Upper lobe of right lung (tissue), 1 donor: ENCODE data around the gene FAM168A. TPM values are rescaled to one million over a fixed set of nuclear protein-coding genes. Genes with fewer than 3 reads are reported as not detected.

Experiments used
- ATAC-seq: fragments of 200-7000 bp; cut with Tn5 transposase; one replicate; pipeline ENCODE4 v1.9.1; 2020; ENCODE audit warnings: mild to moderate bottlenecking, moderate library complexity
- DNase-seq: peaks from one replicate; pipeline ENCODE4 v3.0.0-alpha.2; 2020
- H3K27ac ChIP-seq: fragments of 200-600 bp; one replicate; pipeline ENCODE4 v1.8.0; 2022
- H3K27me3 ChIP-seq: fragments of 200-600 bp; one replicate; pipeline ENCODE4 v1.8.0; 2022; ENCODE audit warnings: mild to moderate bottlenecking
- H3K36me3 ChIP-seq: fragments of 200-600 bp; one replicate; pipeline ENCODE4 v1.8.0; 2022
- H3K4me1 ChIP-seq: fragments of 200-600 bp; one replicate; pipeline ENCODE4 v1.8.0; 2022
- H3K4me3 ChIP-seq: fragments of 200-600 bp; one replicate; pipeline ENCODE4 v1.8.0; 2022; ENCODE audit warnings: mild to moderate bottlenecking
- H3K9me3 ChIP-seq: fragments of 200-600 bp; one replicate; pipeline ENCODE4 v1.8.0; 2022
- intact Hi-C: fragments of 100-400 bp; cut with DNase I; formaldehyde crosslinking; loops from one replicate; pipeline ENCODE4 v1.11.0; 2022
- total RNA-seq: library from RNA; stranded (reverse); fragmentation: NEBNext Ultra II Directional; extraction: Animal tissue kit (Norgen Biotek cat#: 25700); gene quantifications from one replicate; pipeline ENCODE4 v1.2.1, GENCODE V29; 2021
- TF ChIP-seq, protein P1 (sequence below): fragments of 200-600 bp; IDR thresholded peaks from one replicate; pipeline ENCODE4 v1.8.0; 2022; ENCODE audit warnings: antibody characterized with exemption
- donor health status: DM: no; HTN: yes; CAD: no; lungs with severe emphysema.

FAM168A gene
- total RNA-seq, 1 donor from 2014 or later = 30.7 TPM

DNA sequence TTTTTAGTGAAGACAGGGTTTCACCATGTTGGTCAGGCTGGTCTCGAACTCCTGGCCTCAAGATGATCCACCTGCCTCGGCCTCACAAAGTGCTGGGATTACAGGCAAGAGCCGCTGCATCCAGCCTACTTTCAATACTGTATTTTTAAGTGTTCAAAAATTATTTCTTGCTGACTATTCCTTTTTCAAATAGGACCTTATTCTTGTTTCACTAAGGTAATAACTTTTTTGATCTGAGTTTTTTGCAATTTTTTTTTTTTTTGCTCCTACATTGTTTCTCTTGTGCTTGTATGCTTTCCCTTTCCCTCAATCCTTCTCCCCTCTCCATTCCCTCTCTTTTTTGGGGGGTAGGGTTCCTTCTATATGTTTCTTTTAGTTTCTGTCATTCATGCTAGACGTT, 73.1 kb downstream of the FAM168A start:
- no peak overlapping the region for H3K4me3 ChIP-seq
- peaks cover 24% of the 10 kb centered on the region for H3K4me1 ChIP-seq
- H3K9me3 ChIP-seq = no peaks in the 10 kb centered on the region
- TF ChIP-seq, protein P1, sequence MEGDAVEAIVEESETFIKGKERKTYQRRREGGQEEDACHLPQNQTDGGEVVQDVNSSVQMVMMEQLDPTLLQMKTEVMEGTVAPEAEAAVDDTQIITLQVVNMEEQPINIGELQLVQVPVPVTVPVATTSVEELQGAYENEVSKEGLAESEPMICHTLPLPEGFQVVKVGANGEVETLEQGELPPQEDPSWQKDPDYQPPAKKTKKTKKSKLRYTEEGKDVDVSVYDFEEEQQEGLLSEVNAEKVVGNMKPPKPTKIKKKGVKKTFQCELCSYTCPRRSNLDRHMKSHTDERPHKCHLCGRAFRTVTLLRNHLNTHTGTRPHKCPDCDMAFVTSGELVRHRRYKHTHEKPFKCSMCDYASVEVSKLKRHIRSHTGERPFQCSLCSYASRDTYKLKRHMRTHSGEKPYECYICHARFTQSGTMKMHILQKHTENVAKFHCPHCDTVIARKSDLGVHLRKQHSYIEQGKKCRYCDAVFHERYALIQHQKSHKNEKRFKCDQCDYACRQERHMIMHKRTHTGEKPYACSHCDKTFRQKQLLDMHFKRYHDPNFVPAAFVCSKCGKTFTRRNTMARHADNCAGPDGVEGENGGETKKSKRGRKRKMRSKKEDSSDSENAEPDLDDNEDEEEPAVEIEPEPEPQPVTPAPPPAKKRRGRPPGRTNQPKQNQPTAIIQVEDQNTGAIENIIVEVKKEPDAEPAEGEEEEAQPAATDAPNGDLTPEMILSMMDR = no peak
- intact Hi-C loops = no loop called here
- ATAC-seq (no peak), DNase-seq (no peak)
- no peaks in the 10 kb centered on the region for H3K36me3 ChIP-seq
- no peaks in the 10 kb centered on the region for H3K27me3 ChIP-seq
- no peak overlapping the region for H3K27ac ChIP-seq

DNA sequence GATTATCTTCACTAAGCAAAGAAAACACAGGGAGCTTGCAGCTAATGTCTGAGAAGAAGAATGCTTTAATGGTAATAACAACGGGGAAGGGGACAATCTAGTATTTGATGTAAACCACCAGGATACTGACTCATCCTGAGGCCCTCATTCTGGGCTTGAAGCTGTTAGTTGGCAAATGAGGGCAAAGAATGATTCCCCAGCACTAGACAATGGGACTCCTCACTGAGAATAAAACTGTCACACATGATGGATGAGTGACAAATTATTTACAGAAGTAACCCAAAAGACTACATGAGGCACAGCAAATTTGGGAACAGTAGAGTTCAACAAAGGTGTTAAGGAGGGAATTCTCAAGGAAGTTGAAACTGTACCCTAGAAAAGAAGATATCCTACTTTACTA, 76.3 kb downstream of the FAM168A start:
- TF ChIP-seq, protein P1 = no peak
- ATAC-seq = no peak
- Histone ChIP-seq H3K27ac (no peak overlapping the region), H3K4me1 (no peaks in the 10 kb centered on the region), H3K9me3 (no peaks in the 10 kb centered on the region), H3K27me3 (no peaks in the 10 kb centered on the region), H3K36me3 (no peaks in the 10 kb centered on the region), H3K4me3 (no peak overlapping the region)
- no peak for DNase-seq
- intact Hi-C loops = no loop called here

DNA sequence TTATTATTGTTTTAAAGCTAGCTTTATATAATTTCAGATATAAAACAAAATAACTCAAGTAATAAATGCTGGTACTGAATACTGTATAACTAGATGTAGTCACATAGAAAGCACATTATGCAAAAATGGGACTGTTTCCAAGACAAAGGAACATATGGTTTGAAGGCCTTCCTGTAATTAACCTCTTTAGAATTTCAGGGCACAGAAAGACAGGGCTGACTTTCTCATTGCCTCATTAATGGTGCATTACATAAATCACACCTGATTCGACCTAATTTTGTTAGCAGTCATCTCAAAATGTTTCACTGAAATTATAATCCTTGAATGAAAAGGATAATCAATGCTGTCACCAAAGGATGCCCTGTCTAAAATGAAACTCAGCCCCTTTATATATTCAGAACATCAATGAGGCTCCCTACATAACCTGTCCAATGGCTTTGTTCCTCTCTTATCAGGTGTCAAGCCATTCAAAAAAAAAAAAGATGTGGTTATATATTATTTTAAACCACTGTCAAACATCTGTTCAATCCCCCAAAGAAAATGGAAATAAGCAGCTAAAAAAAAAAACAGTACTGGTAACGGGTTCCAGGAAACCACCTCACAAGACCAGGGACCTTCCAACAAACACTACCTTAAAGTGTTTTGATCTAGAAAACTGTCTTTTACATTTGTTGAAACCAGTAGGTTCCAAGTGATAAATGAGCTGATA, 77.4 kb downstream of the FAM168A start:
- no peak overlapping the region for H3K27ac ChIP-seq
- H3K4me1 ChIP-seq = no peaks in the 10 kb centered on the region
- TF ChIP-seq, protein P1 = no peak
- H3K9me3 ChIP-seq = no peaks in the 10 kb centered on the region
- H3K27me3 ChIP-seq = no peaks in the 10 kb centered on the region
- H3K4me3 ChIP-seq = no peak overlapping the region
- no peaks in the 10 kb centered on the region for H3K36me3 ChIP-seq
- no peak for ATAC-seq
- intact Hi-C loops = no loop called here
- DNase-seq = no peak

DNA sequence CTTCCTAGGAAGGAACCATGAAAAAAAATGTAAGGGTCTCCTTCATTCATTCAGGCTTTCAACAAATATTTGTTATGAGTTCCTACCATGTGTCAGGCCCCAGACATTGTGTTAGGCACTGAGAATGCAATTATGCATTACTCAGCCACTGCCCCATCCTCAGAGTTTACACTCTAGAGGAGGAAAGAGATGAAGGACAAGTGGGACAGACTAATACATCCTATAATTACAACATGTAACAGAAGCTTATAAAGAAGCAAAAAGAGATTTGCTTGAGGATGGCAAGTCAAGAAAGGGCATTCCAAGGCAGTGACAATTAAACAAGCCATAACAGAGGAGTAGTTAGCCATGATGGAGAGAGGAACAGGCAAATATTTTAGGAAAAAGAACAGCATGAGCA, 78.6 kb downstream of the FAM168A start:
- H3K27me3 ChIP-seq = no peaks in the 10 kb centered on the region
- H3K9me3 ChIP-seq = no peaks in the 10 kb centered on the region
- no peaks in the 10 kb centered on the region for H3K36me3 ChIP-seq
- TF ChIP-seq, protein P1 = no peak
- no peak overlapping the region for H3K27ac ChIP-seq
- no peaks in the 10 kb centered on the region for H3K4me1 ChIP-seq
- ATAC-seq (no peak), DNase-seq (no peak)
- intact Hi-C loops = no loop called here
- no peak overlapping the region for H3K4me3 ChIP-seq

DNA sequence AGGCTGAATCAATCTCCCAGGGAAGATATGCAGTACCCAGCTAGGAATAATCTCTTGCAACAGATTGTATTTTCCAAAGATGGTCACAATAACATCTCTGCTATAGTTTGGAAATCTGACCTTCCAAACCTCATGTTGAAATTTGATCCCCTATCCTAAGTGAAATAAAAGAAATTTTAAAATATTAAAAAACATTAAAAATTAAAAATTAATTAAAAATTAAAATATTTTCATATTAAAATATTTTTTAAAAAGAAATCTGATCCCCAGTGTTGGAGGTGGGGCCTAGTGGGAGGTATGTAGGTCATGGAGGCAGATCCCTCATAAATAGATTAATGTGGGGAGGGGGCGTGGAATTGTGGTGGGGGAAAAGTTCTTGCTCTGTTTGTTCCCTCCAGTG, 79.7 kb downstream of the FAM168A start:
- no peaks in the 10 kb centered on the region for H3K27me3 ChIP-seq
- intact Hi-C loops = no loop called here
- DNase-seq (no peak), ATAC-seq (no peak)
- no peak overlapping the region for H3K27ac ChIP-seq
- no peaks in the 10 kb centered on the region for H3K9me3 ChIP-seq
- TF ChIP-seq, protein P1 = no peak
- H3K4me3 ChIP-seq = no peak overlapping the region
- H3K4me1 ChIP-seq = no peaks in the 10 kb centered on the region
- H3K36me3 ChIP-seq = no peaks in the 10 kb centered on the region

DNA sequence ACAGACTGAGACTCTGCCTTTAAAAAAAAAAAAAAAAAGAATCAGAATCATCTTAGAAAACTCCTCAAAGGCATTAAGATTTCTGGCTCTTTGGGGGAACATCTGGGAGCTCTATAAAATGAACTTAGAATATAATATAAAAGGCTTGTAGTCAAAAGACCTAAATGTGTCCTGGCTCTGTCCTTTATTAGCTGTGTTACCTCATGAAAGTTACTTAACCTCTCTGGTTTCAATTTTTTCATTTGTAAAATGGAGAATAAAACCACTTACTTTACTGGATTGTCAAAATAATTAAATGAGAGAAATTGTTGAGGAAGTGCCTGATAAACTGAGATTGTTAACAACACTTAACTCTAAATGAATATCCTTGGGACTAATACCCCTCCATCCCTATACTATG, 81.8 kb downstream of the FAM168A start:
- Histone ChIP-seq H3K4me3 (no peak overlapping the region), H3K27me3 (no peaks in the 10 kb centered on the region), H3K4me1 (no peaks in the 10 kb centered on the region), H3K27ac (no peak overlapping the region), H3K36me3 (no peaks in the 10 kb centered on the region), H3K9me3 (no peaks in the 10 kb centered on the region)
- ATAC-seq (no peak), DNase-seq (no peak)
- TF ChIP-seq, protein P1 = no peak
- intact Hi-C loops = no loop called here
